Keratinocyte (primary cell): Measurements from ENCODE around the gene CPTP. TPM values are rescaled to one million over a fixed set of nuclear protein-coding genes. Genes with fewer than 3 reads are reported as not detected.

ENCODE experiments used
- DNase-seq: peaks from one replicate; pipeline ENCODE4 v3.0.0-alpha.2; 2011; ENCODE audit warnings: low read depth, missing footprints, low spot score
- FAIRE-seq: peaks from 2 replicates; lab custom pipeline; 2011; peaks lifted over from hg19 to GRCh38; lab: Jason Lieb, UNC
- H2AFZ ChIP-seq: 2 replicates; pipeline ENCODE4 v1.6.0; 2012; ENCODE audit warnings: low read length, control low read depth, inconsistent platforms; ENCODE audit not compliant: control insufficient read depth
- H3K27ac ChIP-seq: 2 replicates; pipeline ENCODE4 v1.5.1; 2011; ENCODE audit warnings: low read length; ENCODE audit not compliant: control insufficient read depth, insufficient read depth
- H3K27me3 ChIP-seq: 3 replicates; pipeline ENCODE4 v1.6.0; 2011; ENCODE audit warnings: low read length; ENCODE audit not compliant: control insufficient read depth, insufficient read depth; ENCODE audit errors: extremely low read depth
- H3K36me3 ChIP-seq, 2 experiments: 2 replicates in 1 of 2; 3 replicates in 1 of 2; pipeline ENCODE4 v1.5.1; 2011; ENCODE audit warnings: low read length in 2 of 2, mild to moderate bottlenecking in 1 of 2; ENCODE audit not compliant: control insufficient read depth in 2 of 2, insufficient read depth in 2 of 2; ENCODE audit errors: extremely low read depth in 1 of 2
- H3K4me1 ChIP-seq: 3 replicates; pipeline ENCODE4 v1.5.1; 2011; ENCODE audit warnings: low read length; ENCODE audit not compliant: control insufficient read depth, insufficient read depth; ENCODE audit errors: extremely low read depth
- H3K4me2 ChIP-seq: 3 replicates; pipeline ENCODE4 v1.6.0; 2011; ENCODE audit warnings: low read depth, low read length; ENCODE audit not compliant: control insufficient read depth, insufficient read depth; ENCODE audit errors: extremely low read depth
- H3K4me3 ChIP-seq, 3 experiments: fragments of 200-600 bp in 1 of 3; sonication (generic) in 1 of 3; 2 replicates in 2 of 3; 3 replicates in 1 of 3; pipeline ENCODE4 v1.5.1; 2011 to 2016; ENCODE audit warnings: low read length in 3 of 3, mild to moderate bottlenecking in 3 of 3, control low read depth in 2 of 3, inconsistent platforms in 1 of 3, low read depth in 1 of 3, mixed read lengths in 1 of 3, mixed run types in 1 of 3, moderate library complexity in 1 of 3; ENCODE audit not compliant: control insufficient read depth in 2 of 3, insufficient read depth in 2 of 3; ENCODE audit errors: extremely low read depth in 1 of 3
- H3K79me2 ChIP-seq: 2 replicates; pipeline ENCODE4 v1.6.0; 2012; ENCODE audit warnings: low read length; ENCODE audit not compliant: control insufficient read depth, insufficient read depth
- H3K9ac ChIP-seq: 3 replicates; pipeline ENCODE4 v1.6.0; 2011; ENCODE audit warnings: low read length; ENCODE audit not compliant: control insufficient read depth, insufficient read depth; ENCODE audit errors: extremely low read depth
- H3K9me1 ChIP-seq: 3 replicates; pipeline ENCODE4 v1.6.0; 2011; ENCODE audit warnings: low read length; ENCODE audit not compliant: control insufficient read depth, insufficient read depth; ENCODE audit errors: extremely low read depth
- H3K9me3 ChIP-seq: 2 replicates; pipeline ENCODE4 v1.5.1; 2012; ENCODE audit warnings: low read depth, low read length; ENCODE audit not compliant: control insufficient read depth
- H4K20me1 ChIP-seq: 3 replicates; pipeline ENCODE4 v1.6.0; 2011; ENCODE audit warnings: low read length; ENCODE audit not compliant: control insufficient read depth, insufficient read depth; ENCODE audit errors: extremely low read depth
- CTCF ChIP-seq, 3 experiments: IDR thresholded peaks in 1 of 3; conservative IDR thresholded peaks in 1 of 3; optimal IDR thresholded peaks in 1 of 3; 2 replicates in 2 of 3; 3 replicates in 1 of 3; pipeline versions ENCODE3 to v1.5.1; 2011; ENCODE audit warnings: low read length in 3 of 3, mild to moderate bottlenecking in 3 of 3, moderate library complexity in 2 of 3, control low read depth in 1 of 3, inconsistent platforms in 1 of 3; ENCODE audit not compliant: insufficient read depth in 2 of 3; ENCODE audit errors: extremely low read depth in 1 of 3
- EZH2 ChIP-seq: IDR thresholded peaks from one replicate; pipeline ENCODE4 v1.6.1; 2012; ENCODE audit warnings: inconsistent platforms, mild to moderate bottlenecking, low read length, moderate library complexity
- dilution Hi-C: fragments of 300-500 bp; cut with MboI; formaldehyde crosslinking; loops from one replicate; pipeline ENCODE4 v1.7.0; 2020; ENCODE audit warnings: low sequenced_read_pairs; ENCODE audit not compliant: extremely low pct_ligation_motif_present
- polyA plus RNA-seq, 5 experiments: library from polyadenylated mRNA; depleted of rRNA in 3 of 5; stranded (reverse) in 3 of 5; stranded (forward) in 1 of 5; unstranded in 1 of 5; fragments of >200 nt; gene quantifications; 1 replicate in 1 of 5; 2 replicates in 3 of 5; 3 replicates in 1 of 5; pipeline versions ENCODE4 v1.2.1 to v1.2.3, GENCODE V29; 2011 to 2012; ENCODE audit warnings: missing spikeins in 2 of 5, low read depth in 1 of 5, low replicate concordance in 1 of 5

Gene CPTP
- polyA plus RNA-seq, 1 donor (not counting 4 experiments of a cell fraction or from before 2014, with no cell fraction given): 5.8 TPM

- peaks cover 13% of the 10 kb centered on the region for H4K20me1 ChIP-seq
- DNase-seq: no peak
- no peak overlapping the region for H3K4me2 ChIP-seq
- no peaks in the 10 kb centered on the region for H3K9me1 ChIP-seq
- no peak overlapping the region for H3K4me3 ChIP-seq
- H3K9me3 ChIP-seq: no peaks in the 10 kb centered on the region
- H3K36me3 ChIP-seq: peaks cover 27 to 32% of the 10 kb centered on the region in 2 experiments
- no peaks in the 10 kb centered on the region for H3K27me3 ChIP-seq
- H3K9ac ChIP-seq: no peak overlapping the region
- dilution Hi-C loops: no loop called here
- H2AFZ ChIP-seq: no peak overlapping the region
- H3K79me2 ChIP-seq: peaks cover 57% of the 10 kb centered on the region
- no peak for FAIRE-seq
- H3K4me1 ChIP-seq: peaks cover 25% of the 10 kb centered on the region
- peak overlapping the region; percentile 57 for H3K27ac ChIP-seq
- TF ChIP-seq CTCF (optimal IDR thresholded peaks at IDR 0.05 in 1 of 3, IDR thresholded peaks at IDR 0.05 in 1 of 3, conservative IDR thresholded peaks at IDR 0.05 in 1 of 3; ENCODE audit: extremely low read depth in 1 of 3, insufficient read depth in 2 of 3, low read length in 3 of 3) (no peak), EZH2 (no peak)
These were observed 5.6 kb upstream of the CPTP start for GRCh38 chr1:1318777-1319645.

DNA sequence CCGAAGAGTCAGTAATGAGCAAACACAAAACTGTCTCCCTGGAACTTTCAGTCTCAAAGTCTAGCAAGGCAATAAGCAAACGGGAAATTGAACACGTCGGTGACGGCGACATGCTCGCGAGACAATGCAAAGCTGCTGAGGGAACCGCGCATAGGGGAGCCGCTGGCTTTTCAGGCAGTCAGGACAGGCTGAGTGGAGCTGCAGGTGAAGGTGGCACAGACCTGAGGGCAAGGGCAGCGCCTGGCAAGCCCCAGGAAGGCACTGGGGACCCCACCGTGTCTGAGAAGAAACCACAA lies 5.0 kb upstream of the CPTP start:
- peaks cover 22 to 26% of the 10 kb centered on the region in 2 experiments for H3K36me3 ChIP-seq
- peaks cover 25% of the 10 kb centered on the region for H3K4me1 ChIP-seq
- H3K4me2 ChIP-seq: no peak overlapping the region
- dilution Hi-C loops: no loop called here
- no peak overlapping the region for H3K9ac ChIP-seq
- H3K4me3 ChIP-seq: no peak overlapping the region
- H3K27ac ChIP-seq: no peak overlapping the region
- DNase-seq (no peak), FAIRE-seq (no peak)
- no peaks in the 10 kb centered on the region for H3K27me3 ChIP-seq
- no peak for TF ChIP-seq EZH2
- no peak for TF ChIP-seq CTCF (optimal IDR thresholded peaks at IDR 0.05 in 1 of 3, IDR thresholded peaks at IDR 0.05 in 1 of 3, conservative IDR thresholded peaks at IDR 0.05 in 1 of 3; ENCODE audit: extremely low read depth in 1 of 3, insufficient read depth in 2 of 3, low read length in 3 of 3)
- peaks cover 59% of the 10 kb centered on the region for H3K79me2 ChIP-seq
- H4K20me1 ChIP-seq: peaks cover 13% of the 10 kb centered on the region
- no peaks in the 10 kb centered on the region for H3K9me3 ChIP-seq
- H3K9me1 ChIP-seq: no peaks in the 10 kb centered on the region
- no peak overlapping the region for H2AFZ ChIP-seq
